MM.1S (cell line): ENCODE measurements around the gene C1orf74.

Source experiments
- DNase-seq: peaks from one replicate; pipeline ENCODE4 v3.0.0-alpha.2; 2015
- H2AFZ ChIP-seq: fragments of 300-600 bp; sonication (generic); 2 replicates; pipeline ENCODE4 v1.6.0; 2016; ENCODE audit warnings: antibody characterized with exemption, low read length
- H3F3A ChIP-seq: fragments of 300-600 bp; sonication (generic); 2 replicates; pipeline ENCODE4 v1.6.1; 2016; ENCODE audit warnings: mild to moderate bottlenecking, antibody characterized with exemption, low read length, moderate library complexity, mixed read lengths; ENCODE audit not compliant: insufficient read depth
- H3K27ac ChIP-seq: fragments of 300-600 bp; sonication (generic); 2 replicates; pipeline ENCODE4 v1.5.1; 2016; ENCODE audit warnings: mild to moderate bottlenecking, low read length
- H3K27me3 ChIP-seq: fragments of 300-600 bp; sonication (generic); replicated peaks from 2 replicates; pipeline ENCODE4 v1.6.0; 2016; ENCODE audit warnings: low read length; ENCODE audit not compliant: insufficient read depth
- H3K36me3 ChIP-seq: fragments of 300-600 bp; sonication (generic); replicated peaks from 2 replicates; pipeline ENCODE4 v1.6.1; 2016; ENCODE audit warnings: mild to moderate bottlenecking, low read length, mixed read lengths; ENCODE audit not compliant: insufficient read depth
- H3K4me1 ChIP-seq: fragments of 300-600 bp; sonication (generic); 2 replicates; pipeline ENCODE4 v1.6.1; 2016; ENCODE audit warnings: low read length, mixed read lengths
- H3K4me2 ChIP-seq: fragments of 300-600 bp; sonication (generic); 2 replicates; pipeline ENCODE4 v1.6.0; 2016; ENCODE audit warnings: low read depth, low read length
- H3K4me3 ChIP-seq: fragments of 300-600 bp; sonication (generic); 2 replicates; pipeline ENCODE4 v1.5.1; 2016; ENCODE audit warnings: low read length, mixed read lengths
- H3K79me2 ChIP-seq: fragments of 300-600 bp; sonication (generic); 2 replicates; pipeline ENCODE4 v1.6.1; 2016; ENCODE audit warnings: mixed run types, low read length, mixed read lengths
- H3K9ac ChIP-seq: fragments of 300-600 bp; sonication (generic); 2 replicates; pipeline ENCODE4 v1.6.1; 2016; ENCODE audit warnings: low read length, mixed read lengths
- H3K9me2 ChIP-seq: fragments of 300-600 bp; sonication (generic); replicated peaks from 2 replicates; pipeline ENCODE4 v1.6.1; 2016; ENCODE audit warnings: mild to moderate bottlenecking, low read length, mixed read lengths; ENCODE audit not compliant: insufficient read depth
- H3K9me3 ChIP-seq: fragments of 300-600 bp; sonication (generic); replicated peaks from 2 replicates; pipeline ENCODE4 v1.6.1; 2016; ENCODE audit warnings: mild to moderate bottlenecking, low read length, mixed read lengths; ENCODE audit not compliant: insufficient read depth
- H4K20me1 ChIP-seq: fragments of 300-600 bp; sonication (generic); 2 replicates; pipeline ENCODE4 v1.6.1; 2016; ENCODE audit warnings: mild to moderate bottlenecking, low read length, moderate library complexity, mixed read lengths; ENCODE audit not compliant: insufficient read depth
- EZH2 ChIP-seq: fragments of 300-600 bp; sonication (generic); optimal IDR thresholded peaks from 2 replicates; pipeline ENCODE3; 2017; ENCODE audit warnings: low read depth, mild to moderate bottlenecking, antibody characterized with exemption, low read length, mixed read lengths
- EZH2phosphoT487 ChIP-seq: fragments of 300-600 bp; sonication (generic); IDR thresholded peaks from 2 replicates; pipeline ENCODE4 v1.6.1; 2018; ENCODE audit warnings: antibody characterized with exemption, low read length
- TF ChIP-seq, protein P1 (sequence below): fragments of 300-600 bp; sonication (generic); IDR thresholded peaks from 2 replicates; pipeline ENCODE4 v1.5.1; 2016; ENCODE audit warnings: antibody characterized with exemption, low read length, mixed read lengths

Gene C1orf74

GRCh38 chr1:209807509-209807908 lies 23.1 kb upstream of the C1orf74 start:
- no peak overlapping the region for H2AFZ ChIP-seq
- no peaks in the 10 kb centered on the region for H3K27me3 ChIP-seq
- H3K27ac ChIP-seq = no peak overlapping the region
- no peaks in the 10 kb centered on the region for H3K79me2 ChIP-seq
- H3K9ac ChIP-seq = no peak overlapping the region
- no peak for TF ChIP-seq EZH2
- no peak for TF ChIP-seq EZH2phosphoT487
- TF ChIP-seq, protein P1, sequence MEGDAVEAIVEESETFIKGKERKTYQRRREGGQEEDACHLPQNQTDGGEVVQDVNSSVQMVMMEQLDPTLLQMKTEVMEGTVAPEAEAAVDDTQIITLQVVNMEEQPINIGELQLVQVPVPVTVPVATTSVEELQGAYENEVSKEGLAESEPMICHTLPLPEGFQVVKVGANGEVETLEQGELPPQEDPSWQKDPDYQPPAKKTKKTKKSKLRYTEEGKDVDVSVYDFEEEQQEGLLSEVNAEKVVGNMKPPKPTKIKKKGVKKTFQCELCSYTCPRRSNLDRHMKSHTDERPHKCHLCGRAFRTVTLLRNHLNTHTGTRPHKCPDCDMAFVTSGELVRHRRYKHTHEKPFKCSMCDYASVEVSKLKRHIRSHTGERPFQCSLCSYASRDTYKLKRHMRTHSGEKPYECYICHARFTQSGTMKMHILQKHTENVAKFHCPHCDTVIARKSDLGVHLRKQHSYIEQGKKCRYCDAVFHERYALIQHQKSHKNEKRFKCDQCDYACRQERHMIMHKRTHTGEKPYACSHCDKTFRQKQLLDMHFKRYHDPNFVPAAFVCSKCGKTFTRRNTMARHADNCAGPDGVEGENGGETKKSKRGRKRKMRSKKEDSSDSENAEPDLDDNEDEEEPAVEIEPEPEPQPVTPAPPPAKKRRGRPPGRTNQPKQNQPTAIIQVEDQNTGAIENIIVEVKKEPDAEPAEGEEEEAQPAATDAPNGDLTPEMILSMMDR = no peak
- no peaks in the 10 kb centered on the region for H3K4me1 ChIP-seq
- no peak overlapping the region for H3K4me2 ChIP-seq
- H3K9me3 ChIP-seq = no peaks in the 10 kb centered on the region
- no peaks in the 10 kb centered on the region for H3F3A ChIP-seq
- no peaks in the 10 kb centered on the region for H4K20me1 ChIP-seq
- no peaks in the 10 kb centered on the region for H3K9me2 ChIP-seq
- no peak for DNase-seq
- no peak overlapping the region for H3K4me3 ChIP-seq
- H3K36me3 ChIP-seq = no peaks in the 10 kb centered on the region

GRCh38 chr1:209805875-209806760 lies 21.8 kb upstream of the C1orf74 start, which contains the start of gene IRF6:
IRF6 (minus strand) TSS chr1:209806142; CDS start chr1:209801413, 4,729 bp downstream.
- DNase-seq = peak; percentile 93
- Histone ChIP-seq H3F3A (no peaks in the 10 kb centered on the region), H3K9ac (peak within 1 kb of the TSS; percentile 51), H3K36me3 (no peaks in the 10 kb centered on the region), H3K4me3 (peak within 1 kb of the TSS; percentile 59), H3K4me2 (peak within 1 kb of the TSS; percentile 90), H3K4me1 (no peaks in the 10 kb centered on the region), H4K20me1 (no peaks in the 10 kb centered on the region), H3K79me2 (no peaks in the 10 kb centered on the region), H3K27ac (peak within 1 kb of the TSS; percentile 30; the same call in 1 of the 2 replicates), H3K9me3 (no peaks in the 10 kb centered on the region), H3K9me2 (no peaks in the 10 kb centered on the region), H2AFZ (peak within 1 kb of the TSS; percentile 96), H3K27me3 (no peaks in the 10 kb centered on the region)
- no peak for TF ChIP-seq EZH2phosphoT487
- TF ChIP-seq EZH2 = no peak
- TF ChIP-seq, protein P1 = no peak

- H3K9me2 ChIP-seq = no peaks in the 10 kb centered on the region
- no peak for DNase-seq
- no peaks in the 10 kb centered on the region for H3K4me1 ChIP-seq
- no peaks in the 10 kb centered on the region for H3K27me3 ChIP-seq
- no peaks in the 10 kb centered on the region for H3K9me3 ChIP-seq
- no peak overlapping the region for H3K9ac ChIP-seq
- H3K36me3 ChIP-seq = no peaks in the 10 kb centered on the region
- H2AFZ ChIP-seq = peak overlapping the region; percentile 96
- H3K4me3 ChIP-seq = no peak overlapping the region
- no peak for TF ChIP-seq EZH2
- TF ChIP-seq, protein P1 = no peak
- no peak for TF ChIP-seq EZH2phosphoT487
- H3K27ac ChIP-seq = no peak overlapping the region
- H3K4me2 ChIP-seq = peak overlapping the region; percentile 90; the same call in 1 of the 2 replicates
- no peaks in the 10 kb centered on the region for H3K79me2 ChIP-seq
- H3F3A ChIP-seq = no peaks in the 10 kb centered on the region
- no peaks in the 10 kb centered on the region for H4K20me1 ChIP-seq
Measured at GRCh38 chr1:209805341-209805781, 21.0 kb upstream of the C1orf74 start.
